Measurements from ENCODE around the gene PSMD6. TPM values are rescaled to one million over a fixed set of nuclear protein-coding genes. Genes with fewer than 3 reads are reported as not detected.

PSMD6 gene
- total RNA-seq, 1 donor from 2014 or later: 65.0 TPM

- Mint-ChIP-seq H3K4me1 (ENCODE audit: low read depth) (peaks cover 34% of the 10 kb centered on the region), H3K27ac (ENCODE audit: unreplicated experiment) (peak overlapping the region; percentile 32), H3K27me3 (ENCODE audit: low read depth) (no peaks in the 10 kb centered on the region), H3K9me3 (ENCODE audit: low read depth) (no peaks in the 10 kb centered on the region), H3K4me3 (ENCODE audit: unreplicated experiment) (no peak overlapping the region), H3K36me3 (ENCODE audit: low read depth) (no peaks in the 10 kb centered on the region)
- DNase-seq (ENCODE audit: low spot score): no peak
- TF ChIP-seq CTCF (IDR thresholded peaks at IDR 0.05): peak; percentile 85
Observed at GRCh38 chr3:63961891-63962290, 61.4 kb downstream of the PSMD6 start.

Other genes with a start within 250 kb of the PSMD6 start
- gene C3orf49, start 204.2 kb downstream of the PSMD6 start, total RNA-seq: not detected in 3 replicates
- gene THOC7, start 159.7 kb downstream of the PSMD6 start, total RNA-seq: 43.0 to 55.7 TPM (median 48.9 TPM) in 3 replicates
- gene ATXN7, start 159.6 kb downstream of the PSMD6 start, total RNA-seq: 19.1 to 20.6 TPM (median 19.5 TPM) in 3 replicates
- not detected in 3 replicates for gene SCAANT1, start 111.1 kb downstream of the PSMD6 start, total RNA-seq
- gene PRICKLE2, start 202.0 kb upstream of the PSMD6 start, total RNA-seq: 48.2 to 103 TPM (median 60.5 TPM) in 3 replicates

Data from chondrocyte (in vitro differentiated cells).